Suppressor macrophage (primary cell): ENCODE measurements around the gene PRKD2.

Source experiments
- DNase-seq, 4 experiments: peaks; one replicate each; pipeline ENCODE4 v3.0.0-alpha.2; 2020 to 2022

The PRKD2 gene

GRCh38 chr19:46741447-46741846 is 24.5 kb upstream of the PRKD2 start:
- no peak for DNase-seq

- DNase-seq, result no peak
These were observed 22.4 kb upstream of the PRKD2 start for GRCh38 chr19:46739290-46739771.

- DNase-seq, result no peak
These were observed 20.9 kb upstream of the PRKD2 start for GRCh38 chr19:46737761-46738171.

DNA sequence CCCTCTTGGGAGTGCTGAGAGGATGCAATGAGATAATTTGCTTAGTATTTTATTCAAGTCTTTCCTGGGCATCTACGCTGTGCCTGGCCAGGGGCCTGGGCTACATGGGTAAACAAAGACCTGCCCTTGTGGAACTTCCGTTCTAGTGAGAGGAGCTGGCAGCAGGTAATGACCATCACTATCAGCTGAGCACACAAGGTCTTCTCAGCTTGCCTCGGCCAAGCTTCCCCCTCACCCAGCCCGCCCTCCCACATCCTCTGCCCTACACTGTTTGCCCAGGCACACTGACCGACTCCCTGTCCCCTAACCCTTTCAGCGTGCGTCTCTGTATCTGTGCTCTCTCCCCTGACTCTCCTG is 20.4 kb upstream of the PRKD2 start:
- no peak for DNase-seq

GRCh38 chr19:46736531-46737297 is 19.8 kb upstream of the PRKD2 start:
- DNase-seq, result no peak

DNA sequence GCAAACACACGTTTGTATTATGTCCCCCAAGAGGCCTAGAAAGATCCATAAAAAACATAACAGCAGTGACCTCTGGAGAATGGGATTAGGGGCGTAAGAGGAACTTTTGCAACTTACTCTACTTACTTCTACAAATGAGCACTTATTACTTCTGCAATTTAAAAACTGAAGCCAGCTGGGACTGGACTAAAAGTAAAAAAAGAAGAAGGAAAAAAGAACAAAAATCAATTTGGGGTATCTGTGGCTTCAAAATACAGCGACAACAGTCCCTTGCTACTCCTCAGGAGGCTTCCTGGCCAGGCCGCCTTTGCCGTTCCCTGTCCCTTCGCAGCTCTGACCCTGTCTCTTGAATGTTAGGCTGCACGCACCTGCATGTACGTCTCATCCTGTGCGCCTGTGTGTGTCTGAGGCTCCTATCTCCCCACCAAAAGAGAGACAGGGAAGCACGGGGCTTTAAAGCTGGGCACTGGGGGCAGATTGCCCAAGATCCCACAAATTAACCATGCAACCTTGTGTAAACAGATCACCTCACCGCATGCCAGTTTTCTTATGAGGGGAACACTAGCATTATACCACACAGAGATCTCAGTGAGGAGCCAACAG is 16.9 kb upstream of the PRKD2 start:
- peak; percentile 33 to 80 (median 54) for DNase-seq

DNA sequence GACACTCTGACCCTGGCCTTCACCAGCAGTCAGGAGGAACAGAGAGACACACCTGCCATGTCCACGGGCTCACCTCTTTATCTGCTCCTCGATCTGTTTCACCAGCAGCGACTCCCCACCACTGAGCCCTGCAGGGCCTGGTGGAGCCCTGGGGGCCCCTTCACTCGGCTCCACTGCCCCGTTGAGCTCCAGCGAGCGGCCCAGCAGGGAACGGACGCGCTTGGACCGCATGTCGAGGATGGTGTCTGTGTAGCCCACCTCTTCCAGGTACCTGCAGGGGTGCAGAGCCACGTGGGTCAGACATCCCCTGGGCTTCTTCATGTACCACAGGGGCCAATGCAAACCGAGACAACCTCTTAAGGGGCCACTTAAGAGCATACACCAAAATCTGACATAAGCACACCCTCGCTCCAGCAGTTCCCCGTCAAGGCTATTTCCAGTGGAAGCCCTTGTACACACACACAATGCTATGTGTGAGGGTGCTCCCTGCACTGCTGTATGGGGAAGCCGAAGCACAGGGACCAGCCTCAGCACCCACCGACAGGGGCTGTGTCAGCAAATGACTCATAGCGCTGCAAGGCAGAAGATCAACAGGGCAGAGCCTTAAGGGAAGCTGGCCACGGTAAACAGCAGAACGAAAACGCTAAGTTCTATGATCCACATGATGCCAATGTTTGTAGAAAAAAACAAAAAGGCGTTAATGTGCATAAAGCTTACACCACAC is 16.2 kb upstream of the PRKD2 start:
- peak; percentile 93 to 98 (median 96) for DNase-seq

DNA sequence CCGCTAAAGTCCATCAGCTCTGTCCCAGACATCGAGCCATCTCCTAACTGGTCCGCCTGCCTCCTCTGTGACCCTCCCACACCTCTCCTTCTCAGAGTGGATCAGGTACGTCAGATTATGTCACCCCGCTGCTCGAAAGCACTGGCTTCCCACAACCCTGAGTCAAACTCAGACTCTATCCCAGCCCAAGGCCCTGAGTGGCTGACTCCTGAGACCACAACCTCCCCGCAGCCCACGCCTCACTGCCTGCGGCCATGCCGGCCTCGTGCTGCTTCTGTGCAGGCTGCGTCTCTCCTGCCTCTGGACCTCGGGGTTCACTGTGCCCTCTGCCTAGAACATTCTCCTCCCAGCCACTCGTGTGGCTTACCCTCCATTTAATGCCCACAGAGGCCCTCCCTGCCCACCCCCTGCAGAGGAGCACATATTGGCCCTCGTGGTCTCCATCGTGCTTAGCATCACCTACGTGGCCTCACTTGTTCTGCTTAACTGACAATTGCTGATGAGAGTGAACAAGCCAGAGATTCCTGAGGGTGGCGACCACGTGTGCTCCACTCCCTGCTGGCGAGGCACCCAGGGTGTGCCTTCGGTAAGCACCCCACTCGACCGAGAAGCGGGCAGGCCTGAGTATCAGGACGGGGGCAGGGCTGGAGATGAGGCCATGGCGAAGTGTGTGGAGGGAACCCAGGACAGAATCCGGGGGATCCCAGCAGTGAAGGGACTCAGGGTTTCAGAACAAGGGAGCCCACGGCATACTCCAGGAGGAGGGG is 15.4 kb upstream of the PRKD2 start:
- no peak for DNase-seq

DNA sequence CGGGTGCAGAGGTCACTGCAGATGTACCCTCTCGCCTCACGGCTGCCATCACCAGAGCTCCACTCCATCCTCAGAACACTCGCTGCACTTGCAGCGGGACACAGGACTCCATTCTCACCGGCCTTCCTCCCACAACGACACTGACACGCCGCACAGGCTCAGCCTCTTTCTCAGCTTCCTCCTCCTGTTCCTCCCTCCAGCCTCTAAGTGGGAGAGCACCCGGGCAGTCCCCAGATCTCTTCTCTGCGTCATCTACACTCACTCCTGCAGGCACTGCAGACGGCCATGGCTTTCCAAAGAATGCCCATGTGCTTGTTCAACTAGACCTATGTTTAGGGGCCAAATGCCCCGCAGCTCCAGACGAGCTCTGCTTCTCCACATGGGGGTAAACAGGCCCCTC is 14.7 kb upstream of the PRKD2 start:
- DNase-seq, result peak; percentile 84 to 90 (median 90)

- DNase-seq, result peak; percentile 86 to 94 (median 92)
These were observed 14.1 kb upstream of the PRKD2 start for GRCh38 chr19:46731007-46731501.

GRCh38 chr19:46730595-46730994 is 13.7 kb upstream of the PRKD2 start:
- no peak for DNase-seq

GRCh38 chr19:46730187-46730586 is 13.3 kb upstream of the PRKD2 start:
- DNase-seq, result no peak

DNA sequence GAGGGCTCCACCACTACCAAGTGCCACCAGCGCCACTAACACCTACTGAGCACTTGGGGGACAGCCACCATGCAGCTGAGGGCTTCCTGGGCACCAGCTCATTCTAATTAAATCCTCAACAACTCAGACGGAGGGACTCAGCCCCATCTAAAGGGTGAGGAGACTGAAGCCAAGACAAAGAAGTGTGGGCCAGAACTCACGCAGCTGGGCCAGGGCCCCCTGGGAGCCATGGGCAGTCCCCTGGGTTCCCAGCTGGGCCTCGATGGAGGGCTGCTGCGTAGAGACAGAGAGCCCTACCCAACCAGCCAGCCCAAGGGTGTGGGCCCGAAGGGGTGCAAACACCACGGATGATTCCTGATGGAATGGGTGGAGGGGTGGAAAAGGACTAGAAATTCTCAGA is 12.8 kb upstream of the PRKD2 start:
- no peak for DNase-seq

DNA sequence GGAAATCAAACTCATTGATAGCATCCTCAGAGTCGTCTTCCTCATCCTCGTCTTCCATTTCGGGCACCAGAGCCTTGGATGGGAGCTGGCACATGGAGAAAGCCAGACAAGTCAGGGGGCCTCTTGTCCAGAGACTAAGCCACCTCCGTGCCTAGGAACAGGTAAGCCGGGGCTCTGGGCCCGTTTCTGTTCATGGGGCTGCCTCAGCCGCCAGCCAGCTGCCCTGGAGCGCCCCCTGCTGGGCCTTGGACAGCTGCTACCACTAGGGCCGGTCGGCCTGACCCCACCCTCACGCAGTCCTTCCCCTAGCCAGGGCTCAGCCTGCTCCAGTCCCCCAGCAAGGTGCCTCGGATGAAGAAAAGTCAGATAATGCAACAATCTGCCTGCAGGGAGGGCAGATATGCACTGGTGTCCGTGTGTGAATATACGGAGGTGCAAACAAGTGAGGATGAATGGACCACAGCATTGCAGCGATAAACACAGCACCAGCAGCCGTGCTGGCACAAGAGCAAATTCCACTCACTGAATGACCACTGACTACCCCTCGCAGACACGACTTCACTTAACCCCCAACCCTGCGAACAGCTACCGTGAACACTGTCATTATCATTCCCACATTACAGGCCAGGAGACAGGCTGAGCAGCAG is 11.9 kb upstream of the PRKD2 start:
- peak; percentile 81 to 92 (median 86) for DNase-seq

DNA sequence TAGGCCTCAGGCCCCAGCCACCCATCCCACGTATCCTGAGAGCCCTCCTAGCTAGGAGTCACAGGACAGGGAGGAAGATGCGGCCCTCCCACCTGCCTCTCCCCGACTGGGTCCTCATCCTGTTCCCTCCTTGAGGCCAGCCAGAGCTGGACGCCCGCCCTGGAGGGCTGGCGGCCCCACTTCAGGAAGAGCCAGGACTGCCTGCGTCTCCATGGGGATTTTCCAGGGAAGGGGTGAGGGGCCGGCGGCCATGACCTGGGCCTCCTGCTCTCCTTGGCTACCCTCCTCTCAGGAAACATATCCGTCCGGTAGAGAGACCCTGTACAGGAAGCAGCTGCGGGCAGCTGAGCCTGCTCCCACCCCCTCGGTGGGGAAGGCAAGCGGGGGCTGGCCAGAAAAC is 11.3 kb upstream of the PRKD2 start:
- DNase-seq, result no peak

GRCh38 chr19:46727757-46728156 is 10.8 kb upstream of the PRKD2 start:
- no peak for DNase-seq

GRCh38 chr19:46726971-46727501 is 10.1 kb upstream of the PRKD2 start:
- no peak for DNase-seq

DNA sequence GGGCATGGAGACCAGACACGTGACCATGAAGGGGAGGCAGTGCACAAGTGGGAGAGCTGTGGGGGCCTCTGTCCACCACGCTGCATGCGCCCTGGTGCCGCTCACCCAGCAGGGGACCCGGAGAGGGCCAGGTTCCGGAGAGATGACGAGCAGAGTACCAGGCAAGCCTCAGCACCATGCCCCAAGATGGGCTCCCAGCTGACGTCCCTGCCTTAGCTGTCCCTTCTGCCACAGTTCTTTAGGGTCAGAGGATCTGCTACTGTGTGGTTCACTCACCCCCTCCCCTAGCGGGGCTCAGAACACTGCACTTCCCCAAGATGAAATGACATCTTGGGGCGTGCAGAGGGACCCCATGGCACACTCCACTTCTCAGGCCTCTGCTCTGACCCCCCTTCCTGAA is 9.6 kb upstream of the PRKD2 start:
- no peak for DNase-seq

- no peak for DNase-seq
These were observed 9.0 kb upstream of the PRKD2 start for GRCh38 chr19:46725859-46726393.

DNA sequence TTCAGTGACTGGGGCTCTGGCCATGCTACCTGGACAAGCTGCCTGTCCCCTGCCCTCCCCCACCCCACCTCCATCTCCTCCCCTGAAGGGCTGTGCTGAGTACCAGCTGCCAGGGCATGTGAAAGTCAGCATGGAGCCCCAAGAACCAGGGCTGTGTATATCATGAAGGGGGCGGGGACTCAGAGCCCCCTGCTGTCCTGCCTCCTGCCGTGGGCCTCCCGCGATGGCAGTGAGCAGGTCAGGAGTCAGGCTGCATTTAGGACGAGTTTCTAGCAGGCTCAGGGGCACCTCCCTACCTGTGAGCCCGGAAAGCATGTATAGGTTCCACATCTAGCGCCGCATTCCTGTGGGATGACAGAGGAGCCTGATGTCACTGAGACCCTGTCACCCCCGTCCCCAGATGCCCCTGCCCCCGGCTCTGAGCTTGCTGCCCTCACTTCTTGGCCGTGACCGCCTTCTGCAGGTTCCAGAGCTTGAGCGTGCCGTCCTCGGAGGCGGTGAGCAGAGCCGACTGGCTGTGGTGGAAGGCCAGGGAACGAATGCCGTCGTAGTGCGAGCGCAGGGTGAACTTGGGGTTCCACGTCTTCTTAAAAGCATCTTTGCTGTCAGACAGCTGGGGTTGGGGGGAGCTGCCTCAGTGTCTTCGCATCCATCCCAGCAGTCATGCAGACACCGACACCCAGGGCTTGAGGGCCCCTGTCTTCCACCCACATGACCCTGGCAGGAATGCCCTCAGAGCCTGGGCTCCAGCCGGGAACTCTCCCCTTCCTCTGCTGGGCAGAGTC is 8.3 kb upstream of the PRKD2 start:
- no peak for DNase-seq

DNA sequence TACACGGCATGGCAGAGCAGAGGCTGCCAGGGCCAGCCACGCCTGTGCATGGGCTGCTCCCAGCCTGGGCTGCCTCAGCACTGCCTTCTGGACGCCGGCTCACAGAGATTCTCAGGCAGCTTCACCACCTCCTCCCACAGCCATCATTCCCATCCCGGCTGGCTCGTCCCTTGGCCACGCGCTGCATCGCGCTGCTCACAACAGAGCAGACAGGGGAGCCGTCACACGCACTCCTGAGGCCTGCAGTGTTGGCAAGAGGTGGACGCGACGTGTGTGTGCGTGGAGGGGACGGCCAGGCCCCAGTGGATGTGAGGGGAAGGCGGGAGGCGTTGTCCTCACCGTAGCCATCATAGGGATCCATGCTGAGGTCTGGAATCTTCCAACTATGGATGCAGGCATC is 7.6 kb upstream of the PRKD2 start:
- no peak for DNase-seq
